HL-60/S4 treated with phorbol 12-myristate 13-acetate at 8.2 ng/mL for 4 days and 3 days (cell line): Measurements from ENCODE around the gene VGLL4.

Experiments used
- in situ Hi-C: fragments of 300-500 bp; cut with MboI; formaldehyde crosslinking; loops from 2 replicates; pipeline ENCODE4 v1.15.0; 2022; ENCODE audit warnings: low sequenced_read_pairs

The VGLL4 gene

GRCh38 chr3:11510001-11510340, 133.7 kb downstream of the VGLL4 start:
- in situ Hi-C loops: no loop called here

GRCh38 chr3:11509173-11510000, 134.3 kb downstream of the VGLL4 start:
- in situ Hi-C loops: no loop called here

GRCh38 chr3:11508346-11509172, 135.2 kb downstream of the VGLL4 start:
- in situ Hi-C loops: no loop called here

- in situ Hi-C loops: no loop called here
These were observed 136.0 kb downstream of the VGLL4 start for GRCh38 chr3:11507719-11508118.
